Testis (tissue), 3 donors: ENCODE measurements around the gene HEBP2. TPM values are rescaled to one million over a fixed set of nuclear protein-coding genes. Genes with fewer than 3 reads are reported as not detected.
"Not testable (repeated sequence)": the region's sequence is repeated elsewhere in the genome, so short reads cannot be mapped to it uniquely, and the experiment has no call there.

Source experiments
- DNase-seq: peaks from one replicate; pipeline ENCODE4 v3.0.0-alpha.2; 2019
- H3K27ac ChIP-seq, 2 donors: fragments of 200-600 bp; sonication (generic); one replicate each; pipeline ENCODE4 v1.5.1; 2019
- H3K27me3 ChIP-seq: fragments of 200-600 bp; sonication (generic); one replicate; pipeline ENCODE4 v1.5.1; 2019
- H3K36me3 ChIP-seq: fragments of 200-600 bp; sonication (generic); one replicate; pipeline ENCODE4 v1.5.1; 2017; ENCODE audit warnings: low read depth; ENCODE audit errors: missing control alignments
- H3K4me1 ChIP-seq: fragments of 200-600 bp; sonication (generic); one replicate; pipeline ENCODE4 v1.5.1; 2019
- H3K4me3 ChIP-seq, 2 donors: fragments of 200-600 bp; sonication (generic); one replicate each; pipeline ENCODE4 v1.5.1; 2017 to 2019
- H3K9me3 ChIP-seq: fragments of 200-600 bp; sonication (generic); one replicate; pipeline ENCODE4 v1.5.1; 2017
- CTCF ChIP-seq, 3 experiments: fragments of 450-650 bp in 2 of 3; fragments of 200-600 bp in 1 of 3; sonication (generic) in 1 of 3; IDR thresholded peaks; one replicate each; pipeline ENCODE4 v1.5.1; 2016 to 2019; ENCODE audit warnings: antibody characterized with exemption in 3 of 3, mild to moderate bottlenecking in 2 of 3, moderate library complexity in 1 of 3
- POLR2A ChIP-seq: fragments of 450-650 bp; IDR thresholded peaks from one replicate; pipeline ENCODE4 v1.6.1; 2017; ENCODE audit warnings: antibody characterized with exemption, mild to moderate bottlenecking, moderate library complexity
- WGBS, 2 donors: methylation state at CpG; one replicate each; pipeline ENCODE4 v1.1.5; 2018; 5-methylcytosine and 5-hydroxymethylcytosine counted together
- intact Hi-C: fragments of 100-400 bp; cut with DNase I; formaldehyde crosslinking; loops from one replicate; pipeline ENCODE4 v1.15.1; 2023; ENCODE audit warnings: low total_unique reads
- polyA plus RNA-seq: library from polyadenylated mRNA; stranded (reverse); fragments of 350-450 nt; fragmentation: Illumina TruSeq; extraction: RNeasy Lipid Tissue Mini Kit (QIAGEN cat#74804); gene quantifications from one replicate; pipeline ENCODE4 v1.2.3, GENCODE V29; 2014; ENCODE audit warnings: low read depth, low replicate concordance; ENCODE audit not compliant: insufficient read depth
- total RNA-seq, 2 donors: library from RNA; depleted of rRNA; stranded (reverse); fragments of >200 nt; gene quantifications; one replicate each; pipeline ENCODE4 v1.2.3, GENCODE V29; 2016

The HEBP2 gene
- total and polyA plus RNA-seq, 3 donors from 2014 or later, result 11.4 to 16.9 (median 12.8) TPM

GRCh38 chr6:138421608-138422007 lies 17.6 kb downstream of the HEBP2 start:
- no peak for DNase-seq
- intact Hi-C loops, result no loop called here

GRCh38 chr6:138422861-138423260 lies 18.8 kb downstream of the HEBP2 start:
- Histone ChIP-seq H3K4me3 (no peak overlapping the region), H3K27ac (no peak overlapping the region), H3K9me3 (no peaks in the 10 kb centered on the region), H3K4me1 (no peaks in the 10 kb centered on the region), H3K27me3 (no peaks in the 10 kb centered on the region), H3K36me3 (no peaks in the 10 kb centered on the region)
- intact Hi-C loops, result no loop called here
- no peak for TF ChIP-seq POLR2A
- no peak for TF ChIP-seq CTCF (IDR thresholded peaks at IDR 0.05)
- DNase-seq, result no peak

More at GRCh38 chr6:138421608-138422007, 17.6 kb downstream of the HEBP2 start:
- Histone ChIP-seq H3K4me1 (no peaks in the 10 kb centered on the region), H3K27me3 (no peaks in the 10 kb centered on the region), H3K4me3 (no peak overlapping the region), H3K27ac (no peak overlapping the region), H3K36me3 (no peaks in the 10 kb centered on the region), H3K9me3 (no peaks in the 10 kb centered on the region)
- 91 to 99% methylated on average over 9 to 10 of the region's 10 CpGs for WGBS, 2 donors
- TF ChIP-seq CTCF (IDR thresholded peaks at IDR 0.05) (no peak), POLR2A (no peak)

- Histone ChIP-seq H3K4me1 (no peaks in the 10 kb centered on the region), H3K27ac (no peak overlapping the region), H3K27me3 (no peaks in the 10 kb centered on the region), H3K4me3 (peak overlapping the region in 1 of 2 donors; percentile 43), H3K36me3 (no peaks in the 10 kb centered on the region), H3K9me3 (no peaks in the 10 kb centered on the region)
- no peak for TF ChIP-seq POLR2A
- TF ChIP-seq CTCF (IDR thresholded peaks at IDR 0.05), result no peak
- WGBS, 2 donors, result 73 to 74% methylated on average over 29 to 48 of the region's 48 CpGs
- intact Hi-C loops, result no loop called here
- no peak for DNase-seq
Measured at GRCh38 chr6:138424004-138424904, 20.2 kb downstream of the HEBP2 start.

GRCh38 chr6:138425256-138425655 lies 21.2 kb downstream of the HEBP2 start:
- DNase-seq, H3K27me3 ChIP-seq, intact Hi-C loops, H3K9me3 ChIP-seq, H3K36me3 ChIP-seq, H3K4me1 ChIP-seq, H3K4me3 ChIP-seq, H3K27ac ChIP-seq: not testable (repeated sequence)
- 88 to 93% methylated on average over 7 of the region's 7 CpGs for WGBS, 2 donors

GRCh38 chr6:138426500-138427123 lies 22.6 kb downstream of the HEBP2 start:
- 86% methylated on average over 5 of the region's 5 CpGs for WGBS, 2 donors
- intact Hi-C loops, result no loop called here
- TF ChIP-seq CTCF (IDR thresholded peaks at IDR 0.05) (no peak), POLR2A (no peak)
- no peaks in the 10 kb centered on the region for H3K9me3 ChIP-seq
- H3K36me3 ChIP-seq, result no peaks in the 10 kb centered on the region
- H3K27me3 ChIP-seq, result no peaks in the 10 kb centered on the region
- H3K4me1 ChIP-seq, result no peaks in the 10 kb centered on the region
- DNase-seq, result no peak
- no peak overlapping the region for H3K4me3 ChIP-seq
- no peak overlapping the region for H3K27ac ChIP-seq
